BLaER1 treated with 17β-estradiol and CSF1 and Interleukin-3, amounts not matched to agents 10 nM and 100 nM (cell line): ENCODE measurements around the gene CFAP45.

Experiments used
- H3K27ac ChIP-seq, 11 experiments: shearing (Covaris generic); formaldehyde crosslinking; 2 replicates each; pipeline ENCODE4 v1.8.1; 2022
- H3K27me3 ChIP-seq, 11 experiments: shearing (Covaris generic); formaldehyde crosslinking; 2 replicates each; pipeline ENCODE4 v1.8.1; 2022
- H3K36me3 ChIP-seq, 11 experiments: shearing (Covaris generic); formaldehyde crosslinking; 2 replicates each; pipeline ENCODE4 v1.8.1; 2022
- H3K4me1 ChIP-seq, 10 experiments: shearing (Covaris generic); formaldehyde crosslinking; 2 replicates each; pipeline ENCODE4 v1.8.1; 2022
- H3K4me2 ChIP-seq, 11 experiments: shearing (Covaris generic); formaldehyde crosslinking; 2 replicates each; pipeline ENCODE4 v1.8.1; 2022
- H3K4me3 ChIP-seq, 10 experiments: shearing (Covaris generic); formaldehyde crosslinking; 2 replicates each; pipeline ENCODE4 v1.8.1; 2022
- H3K9ac ChIP-seq, 11 experiments: shearing (Covaris generic); formaldehyde crosslinking; 2 replicates each; pipeline ENCODE4 v1.8.1; 2022
- H3K9me3 ChIP-seq, 11 experiments: shearing (Covaris generic); formaldehyde crosslinking; replicated peaks in 1 of 11; 2 replicates each; pipeline ENCODE4 v1.8.1; 2022
- H4K20me1 ChIP-seq, 11 experiments: shearing (Covaris generic); formaldehyde crosslinking; 2 replicates each; pipeline ENCODE4 v1.8.1; 2022
- Cebpa-rat ChIP-seq, 11 experiments: shearing (Covaris generic); IDR thresholded peaks; 2 replicates each; pipeline ENCODE4 v1.8.1; 2022

Gene CFAP45

DNA sequence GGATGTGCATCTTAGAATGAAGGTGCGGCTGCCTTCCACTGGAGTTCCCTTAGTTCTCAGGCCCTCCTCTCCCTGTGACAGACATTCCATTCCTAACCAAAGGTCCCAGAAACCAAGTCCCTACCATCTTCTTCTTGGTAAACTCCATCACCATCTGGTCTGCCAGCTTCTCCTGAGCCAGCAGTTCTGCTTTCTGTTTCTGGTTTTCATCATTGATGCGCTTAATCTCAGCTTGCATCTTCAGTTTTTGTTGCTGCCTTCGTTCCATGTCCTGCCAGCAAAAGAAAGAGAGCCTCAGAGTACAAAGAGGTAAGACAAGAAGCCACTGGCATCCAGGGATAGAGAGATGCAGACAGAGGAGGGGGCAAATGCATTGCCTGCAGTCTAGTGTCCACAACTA lies 19.5 kb downstream of the CFAP45 start:
- Histone ChIP-seq H4K20me1 (no peaks in the 10 kb centered on the region), H3K9me3 (no peaks in the 10 kb centered on the region), H3K36me3 (no peaks in the 10 kb centered on the region), H3K27ac (peak overlapping the region in 8 of 11 experiments; percentile 22 to 75 (median 50); a peak in 13 of 22 replicates), H3K4me2 (peak overlapping the region in 8 of 11 experiments; percentile 36 to 85 (median 54); a peak in 16 of 22 replicates), H3K27me3 (no peaks in the 10 kb centered on the region), H3K9ac (0 out of 22 replicates have a peak overlapping the region, but pooled peaks of 1 of the 11 experiments have one; percentile 12), H3K4me1 (peaks cover 0 to 50% (median 36%) of the 10 kb centered on the region in 10 experiments; a peak in 15 of 20 replicates), H3K4me3 (peak overlapping the region in 1 of 10 experiments; percentile 24; a peak in 1 of 20 replicates)
- TF ChIP-seq Cebpa-rat (IDR thresholded peaks at IDR 0.05) = 0 out of 22 replicates have a peak, but pooled peaks of 1 of the 11 experiments have one; percentile 12

DNA sequence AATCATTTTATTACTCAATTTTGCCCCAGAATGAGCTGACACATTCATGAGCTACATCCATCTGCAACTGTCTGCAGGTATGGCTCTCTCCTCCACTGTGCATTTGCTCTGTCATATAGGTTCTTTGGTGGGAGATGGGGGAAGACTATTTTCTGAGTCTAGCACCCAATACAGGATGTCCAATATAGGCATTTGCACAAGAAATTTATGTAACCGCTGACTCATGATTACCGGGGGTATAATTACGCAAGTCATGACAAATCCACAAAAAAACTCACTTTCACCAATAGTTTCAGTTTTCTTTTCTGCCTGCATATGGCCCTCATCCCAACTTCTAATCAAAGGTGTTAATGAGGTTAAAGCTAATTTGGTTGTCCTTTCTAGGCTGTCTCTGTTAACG lies 20.0 kb downstream of the CFAP45 start:
- Histone ChIP-seq H3K9ac (0 out of 22 replicates have a peak overlapping the region, but pooled peaks of 1 of the 11 experiments have one; percentile 12), H3K36me3 (no peaks in the 10 kb centered on the region), H3K27me3 (no peaks in the 10 kb centered on the region), H3K4me1 (peaks cover 0 to 50% (median 36%) of the 10 kb centered on the region in 10 experiments; a peak in 15 of 20 replicates), H4K20me1 (no peaks in the 10 kb centered on the region), H3K4me3 (peak overlapping the region in 1 of 10 experiments; percentile 24; a peak in 1 of 20 replicates), H3K27ac (peak overlapping the region in 8 of 11 experiments; percentile 22 to 75 (median 50); a peak in 13 of 22 replicates), H3K4me2 (peak overlapping the region in 8 of 11 experiments; percentile 36 to 85 (median 54); a peak in 16 of 22 replicates), H3K9me3 (no peaks in the 10 kb centered on the region)
- TF ChIP-seq Cebpa-rat (IDR thresholded peaks at IDR 0.05) = peak in 7 of 11 experiments; percentile 23 to 83 (median 62); a peak in 8 of 22 replicates

DNA sequence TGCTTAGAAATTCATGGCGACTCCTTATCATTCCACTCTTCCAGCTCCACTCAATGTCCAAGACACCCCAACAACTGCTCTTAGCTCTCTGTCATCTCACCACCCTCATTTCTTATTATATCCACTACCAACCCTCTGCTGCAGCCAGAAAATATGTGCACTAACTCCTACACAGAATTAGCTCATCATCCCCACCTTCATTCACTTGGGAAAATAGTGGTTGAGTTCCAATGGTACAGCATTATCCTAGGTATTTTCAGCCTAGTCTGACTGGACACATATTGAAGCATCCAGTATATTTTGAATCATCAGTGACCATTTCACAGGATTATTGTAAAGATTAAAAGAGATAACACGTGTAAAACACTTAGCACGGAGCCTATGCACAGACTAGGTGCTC lies 20.8 kb downstream of the CFAP45 start:
- Histone ChIP-seq H3K27me3 (no peaks in the 10 kb centered on the region), H3K9ac (no peak overlapping the region), H3K4me3 (no peak overlapping the region), H3K36me3 (no peaks in the 10 kb centered on the region), H3K4me1 (peaks cover 0 to 50% (median 36%) of the 10 kb centered on the region in 10 experiments; a peak in 15 of 20 replicates), H3K4me2 (peak overlapping the region in 5 of 11 experiments; percentile 36 to 85 (median 72); a peak in 7 of 22 replicates), H4K20me1 (no peaks in the 10 kb centered on the region), H3K9me3 (no peaks in the 10 kb centered on the region), H3K27ac (peak overlapping the region in 3 of 11 experiments; percentile 19 to 75 (median 56); a peak in 3 of 22 replicates)
- TF ChIP-seq Cebpa-rat (IDR thresholded peaks at IDR 0.05) = no peak

DNA sequence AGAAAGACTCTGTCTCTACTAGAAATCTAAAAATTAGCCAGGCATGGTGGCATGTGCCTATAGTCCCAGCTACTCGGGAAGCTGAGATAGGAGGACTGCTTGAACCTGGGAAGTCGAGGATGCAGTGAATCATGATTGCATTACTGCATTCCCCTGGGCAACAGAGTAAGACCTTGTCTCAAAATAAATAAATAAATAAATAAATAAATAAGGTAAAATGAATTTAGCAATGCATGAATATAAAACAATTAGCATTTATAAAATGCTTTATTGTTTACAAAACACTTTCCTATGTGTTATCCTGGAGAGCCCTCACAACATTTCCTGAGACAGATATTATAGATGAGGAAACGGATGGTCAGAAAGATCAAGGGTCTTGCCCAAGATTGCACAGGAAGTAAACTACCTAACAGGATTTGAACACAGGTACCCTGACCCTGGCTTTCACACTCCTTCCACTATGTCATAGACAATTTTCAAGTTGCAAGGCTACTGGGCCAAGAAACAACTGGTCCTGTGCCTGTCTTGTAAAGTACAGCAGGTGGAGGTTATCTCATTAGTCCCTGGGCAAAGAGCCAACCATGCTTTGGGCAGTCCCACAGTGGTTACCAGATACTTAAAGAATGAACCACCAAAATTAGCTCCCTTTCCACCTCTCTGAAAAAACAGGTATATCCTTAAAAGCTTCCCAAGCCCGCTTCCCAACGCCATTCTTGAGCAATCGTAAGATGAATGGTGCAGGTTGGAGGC lies 22.1 kb downstream of the CFAP45 start:
- no peak overlapping the region for H3K27ac ChIP-seq
- H3K36me3 ChIP-seq = no peaks in the 10 kb centered on the region
- H3K9ac ChIP-seq = no peak overlapping the region
- H4K20me1 ChIP-seq = no peaks in the 10 kb centered on the region
- TF ChIP-seq Cebpa-rat (IDR thresholded peaks at IDR 0.05) = no peak
- H3K4me2 ChIP-seq = 0 out of 22 replicates have a peak overlapping the region, but pooled peaks of 2 of the 11 experiments have one; percentile 62 to 85
- H3K4me1 ChIP-seq = peaks cover 0 to 48% (median 36%) of the 10 kb centered on the region in 10 experiments; a peak in 15 of 20 replicates
- H3K9me3 ChIP-seq = no peaks in the 10 kb centered on the region
- H3K27me3 ChIP-seq = no peaks in the 10 kb centered on the region
- H3K4me3 ChIP-seq = no peak overlapping the region

DNA sequence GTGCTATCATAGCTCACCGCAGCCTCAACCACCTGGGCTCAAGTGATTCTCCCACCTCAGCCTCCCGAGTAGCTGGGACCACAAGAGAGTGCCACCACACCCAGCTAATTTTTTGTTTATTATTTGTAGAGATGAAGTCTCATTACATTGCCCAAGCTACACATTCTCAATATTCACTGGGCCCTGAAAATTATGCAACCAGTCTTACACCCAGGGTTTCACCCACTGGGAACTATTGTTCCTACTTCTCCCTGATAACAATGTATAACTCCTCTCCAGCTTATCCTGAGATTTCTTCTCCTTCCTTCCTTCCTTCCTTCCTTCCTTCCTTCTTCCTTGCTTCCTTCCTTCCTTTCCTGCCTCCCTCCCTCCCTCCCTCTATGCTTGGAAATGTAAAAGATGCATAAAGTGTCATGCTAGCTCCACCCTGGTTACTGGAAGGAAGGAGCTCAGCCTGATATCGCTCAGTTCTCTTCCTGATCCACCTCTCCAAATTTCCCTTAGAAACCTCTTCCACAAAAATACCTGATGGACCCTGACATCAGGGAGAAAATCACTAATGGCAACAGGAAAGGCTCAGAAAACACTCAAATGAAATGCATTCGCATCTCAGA lies 26.3 kb downstream of the CFAP45 start:
- H3K27me3 ChIP-seq = no peaks in the 10 kb centered on the region
- no peaks in the 10 kb centered on the region for H3K9me3 ChIP-seq
- H3K4me2 ChIP-seq = no peak overlapping the region
- no peak overlapping the region for H3K9ac ChIP-seq
- H3K27ac ChIP-seq = no peak overlapping the region
- no peak for TF ChIP-seq Cebpa-rat (IDR thresholded peaks at IDR 0.05)
- no peaks in the 10 kb centered on the region for H4K20me1 ChIP-seq
- H3K36me3 ChIP-seq = no peaks in the 10 kb centered on the region
- peaks cover 0 to 20% (median 4%) of the 10 kb centered on the region in 10 experiments; a peak in 9 of 20 replicates for H3K4me1 ChIP-seq
- no peak overlapping the region for H3K4me3 ChIP-seq

DNA sequence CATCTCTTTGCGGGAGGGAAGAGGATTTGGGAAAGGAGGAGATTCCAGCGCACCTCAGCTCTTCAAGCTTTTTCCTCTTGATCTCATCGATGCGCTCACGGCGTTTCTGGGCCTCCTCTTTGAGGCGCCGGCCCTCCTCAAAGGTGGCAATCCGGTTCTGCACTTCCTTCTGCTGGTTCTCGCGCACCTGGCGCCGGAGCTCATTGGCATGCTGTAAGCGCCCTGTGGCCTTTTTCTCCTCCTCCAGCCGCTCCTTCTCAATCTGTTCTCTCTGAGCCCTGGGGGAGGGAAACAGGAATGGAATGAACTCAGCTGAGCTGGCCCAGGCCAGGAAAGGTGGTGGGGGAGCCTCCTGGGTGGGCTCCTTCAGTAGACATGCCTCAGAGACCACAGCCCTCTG lies 27.1 kb downstream of the CFAP45 start:
- Histone ChIP-seq H3K9ac (no peak overlapping the region), H3K9me3 (no peaks in the 10 kb centered on the region), H3K27ac (no peak overlapping the region), H3K27me3 (no peaks in the 10 kb centered on the region), H3K4me2 (no peak overlapping the region), H3K36me3 (no peaks in the 10 kb centered on the region), H3K4me3 (no peak overlapping the region), H3K4me1 (peaks cover 0 to 17% (median 3%) of the 10 kb centered on the region in 10 experiments; a peak in 9 of 20 replicates), H4K20me1 (no peaks in the 10 kb centered on the region)
- TF ChIP-seq Cebpa-rat (IDR thresholded peaks at IDR 0.05) = no peak

DNA sequence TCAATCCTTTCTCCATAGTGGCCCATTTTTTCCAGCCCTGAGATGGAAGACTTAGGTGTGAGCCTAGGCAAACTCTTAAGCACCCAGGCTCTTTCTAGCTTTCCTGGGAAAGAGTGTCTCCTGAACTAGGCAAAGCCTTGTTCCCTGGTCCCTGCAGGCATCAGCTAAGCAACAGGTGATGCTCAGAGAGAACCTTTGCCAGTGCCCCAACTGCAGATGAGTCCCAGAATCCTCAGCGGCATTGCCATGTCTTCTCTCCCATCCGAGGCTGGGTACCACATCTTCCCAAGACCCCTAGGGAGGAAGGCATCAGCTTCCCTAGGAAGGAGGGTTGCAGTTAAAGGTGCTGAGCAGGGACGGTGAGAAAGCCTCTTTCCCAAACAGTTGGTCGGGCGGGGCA lies 29.3 kb downstream of the CFAP45 start:
- TF ChIP-seq Cebpa-rat (IDR thresholded peaks at IDR 0.05) = no peak
- Histone ChIP-seq H3K9me3 (no peaks in the 10 kb centered on the region), H3K9ac (no peak overlapping the region)

DNA sequence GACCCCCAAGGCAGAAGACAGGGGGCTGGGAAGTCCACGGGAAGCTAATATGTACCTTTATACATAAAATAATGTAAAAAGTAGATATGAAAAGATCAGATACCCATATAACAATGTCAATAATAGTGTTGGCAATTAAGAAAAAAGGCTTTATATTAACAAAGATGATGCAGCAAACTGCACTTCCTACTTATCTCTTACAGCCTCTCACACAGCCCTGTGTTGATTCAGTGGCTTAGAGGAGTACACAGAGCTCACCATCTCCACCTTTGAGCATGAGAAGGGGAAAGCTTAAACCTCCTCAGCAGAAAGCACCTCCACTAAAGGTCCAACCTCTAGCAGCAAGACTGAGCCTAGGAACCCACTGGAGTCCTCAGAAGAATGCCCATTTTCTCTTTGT lies 30.4 kb downstream of the CFAP45 start:
- H3K9me3 ChIP-seq = no peaks in the 10 kb centered on the region
- H3K4me3 ChIP-seq = no peak overlapping the region
- no peaks in the 10 kb centered on the region for H3K27me3 ChIP-seq
- no peak for TF ChIP-seq Cebpa-rat (IDR thresholded peaks at IDR 0.05)
- peaks cover 0 to 17% (median 3%) of the 10 kb centered on the region in 10 experiments; a peak in 9 of 20 replicates for H3K4me1 ChIP-seq
- H3K36me3 ChIP-seq = no peaks in the 10 kb centered on the region
- peak overlapping the region in 5 of 11 experiments; percentile 38 to 59 (median 54); a peak in 9 of 22 replicates for H3K4me2 ChIP-seq
- no peaks in the 10 kb centered on the region for H4K20me1 ChIP-seq
- peak overlapping the region in 1 of 11 experiments; percentile 23; a peak in 1 of 22 replicates for H3K27ac ChIP-seq
- H3K9ac ChIP-seq = no peak overlapping the region

More for the DNA sequence above, 29.3 kb downstream of the CFAP45 start:
- H4K20me1 ChIP-seq = no peaks in the 10 kb centered on the region
- no peak overlapping the region for H3K4me3 ChIP-seq
- no peaks in the 10 kb centered on the region for H3K36me3 ChIP-seq
- H3K4me1 ChIP-seq = peaks cover 0 to 17% (median 3%) of the 10 kb centered on the region in 10 experiments; a peak in 9 of 20 replicates
- H3K27ac ChIP-seq = no peak overlapping the region
- H3K27me3 ChIP-seq = no peaks in the 10 kb centered on the region
- no peak overlapping the region for H3K4me2 ChIP-seq

DNA sequence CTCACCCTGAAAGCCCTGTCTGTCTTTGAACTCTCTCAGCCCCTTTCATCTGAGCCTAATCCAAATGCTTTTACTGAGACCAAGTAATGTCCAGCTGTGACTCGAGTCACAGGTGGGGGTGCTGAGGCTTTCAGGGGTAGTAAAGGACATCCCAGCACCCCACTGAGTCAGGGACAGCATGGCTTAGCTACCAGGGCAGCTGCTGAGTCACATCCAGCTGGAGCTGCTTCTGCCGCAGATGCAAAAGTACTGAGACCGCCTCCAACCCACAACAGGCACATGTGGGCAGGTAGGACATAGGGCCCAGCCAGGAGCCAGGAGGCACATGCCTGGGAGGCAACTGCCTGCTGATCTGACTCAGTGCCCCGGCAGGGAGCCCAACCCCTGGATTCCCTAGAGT lies 30.8 kb downstream of the CFAP45 start:
- no peaks in the 10 kb centered on the region for H3K9me3 ChIP-seq
- H3K27me3 ChIP-seq = no peaks in the 10 kb centered on the region
- no peaks in the 10 kb centered on the region for H4K20me1 ChIP-seq
- peak overlapping the region in 5 of 11 experiments; percentile 38 to 59 (median 54); a peak in 9 of 22 replicates for H3K4me2 ChIP-seq
- no peak overlapping the region for H3K4me3 ChIP-seq
- peaks cover 0 to 17% (median 3%) of the 10 kb centered on the region in 10 experiments; a peak in 9 of 20 replicates for H3K4me1 ChIP-seq
- no peak for TF ChIP-seq Cebpa-rat (IDR thresholded peaks at IDR 0.05)
- H3K9ac ChIP-seq = 0 out of 22 replicates have a peak overlapping the region, but pooled peaks of 1 of the 11 experiments have one; percentile 15
- peak overlapping the region in 1 of 11 experiments; percentile 23; a peak in 1 of 22 replicates for H3K27ac ChIP-seq
- no peaks in the 10 kb centered on the region for H3K36me3 ChIP-seq
